Measurements from ENCODE around the gene TXK. TPM values are rescaled to one million over a fixed set of nuclear protein-coding genes. Genes with fewer than 3 reads are reported as not detected.

Gene TXK
- total and polyA plus RNA-seq, 2 experiments from 2014 or later = 0.14 to 0.40 TPM

DNA sequence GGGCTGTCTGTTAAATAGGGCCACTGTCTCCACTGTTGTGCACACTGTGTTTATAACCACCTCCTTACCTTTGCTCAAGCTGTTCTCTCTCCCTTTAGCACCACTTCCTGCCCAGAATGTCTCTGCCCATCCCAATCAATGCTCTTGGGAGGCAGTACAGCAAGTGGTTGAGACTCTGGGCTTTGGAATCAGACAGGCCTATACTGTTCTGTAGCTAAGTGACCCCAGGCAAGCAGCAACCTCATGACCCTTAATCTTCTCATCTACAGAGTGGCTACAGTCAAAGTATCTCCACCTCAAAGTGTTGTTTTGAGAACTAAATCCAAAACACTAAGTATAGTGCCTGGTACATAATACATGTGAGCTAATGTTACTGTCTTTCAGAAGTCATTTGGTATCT is 3.8 kb upstream of the TXK start (continued):
- no peak for TF ChIP-seq ZNF331 (CRISPR knock-in tag; IDR thresholded peaks at IDR 0.05; ENCODE audit: low read depth)

GRCh38 chr4:48133669-48134068 is 381 bp downstream of the TXK start:
- peaks cover 16% of the 10 kb centered on the region for H3K4me1 Mint-ChIP-seq
- peaks cover 19% of the 10 kb centered on the region for H3K36me3 Mint-ChIP-seq (ENCODE audit: low read depth)
- ATAC-seq (no peak), DNase-seq (ENCODE audit: low spot score) (no peak)
- H3K9me3 Mint-ChIP-seq = peaks cover 3% of the 10 kb centered on the region; the same call in 1 of the 3 replicates
- peaks cover 3% of the 10 kb centered on the region; the same call in 1 of the 2 replicates for H3K36me3 ChIP-seq (ENCODE audit: insufficient read depth)
- H3K4me3 Mint-ChIP-seq = no peak overlapping the region
- no peaks in the 10 kb centered on the region for H3F3A ChIP-seq (replicated peaks; ENCODE audit: low read depth)
- H3K27ac Mint-ChIP-seq = no peak overlapping the region
- no peak overlapping the region for H2AFZ ChIP-seq
- no peak overlapping the region for H3K4me2 ChIP-seq
- no peak for TF ChIP-seq NANOG (IDR thresholded peaks at IDR 0.05; ENCODE audit: borderline replicate concordance)
- TF ChIP-seq EZH2 (IDR thresholded peaks at IDR 0.05; ENCODE audit: low read depth, unreplicated experiment) = no peak
- TF ChIP-seq, protein P1, sequence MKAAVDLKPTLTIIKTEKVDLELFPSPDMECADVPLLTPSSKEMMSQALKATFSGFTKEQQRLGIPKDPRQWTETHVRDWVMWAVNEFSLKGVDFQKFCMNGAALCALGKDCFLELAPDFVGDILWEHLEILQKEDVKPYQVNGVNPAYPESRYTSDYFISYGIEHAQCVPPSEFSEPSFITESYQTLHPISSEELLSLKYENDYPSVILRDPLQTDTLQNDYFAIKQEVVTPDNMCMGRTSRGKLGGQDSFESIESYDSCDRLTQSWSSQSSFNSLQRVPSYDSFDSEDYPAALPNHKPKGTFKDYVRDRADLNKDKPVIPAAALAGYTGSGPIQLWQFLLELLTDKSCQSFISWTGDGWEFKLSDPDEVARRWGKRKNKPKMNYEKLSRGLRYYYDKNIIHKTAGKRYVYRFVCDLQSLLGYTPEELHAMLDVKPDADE (IDR thresholded peaks at IDR 0.05) = no peak
- TF ChIP-seq, protein P2, sequence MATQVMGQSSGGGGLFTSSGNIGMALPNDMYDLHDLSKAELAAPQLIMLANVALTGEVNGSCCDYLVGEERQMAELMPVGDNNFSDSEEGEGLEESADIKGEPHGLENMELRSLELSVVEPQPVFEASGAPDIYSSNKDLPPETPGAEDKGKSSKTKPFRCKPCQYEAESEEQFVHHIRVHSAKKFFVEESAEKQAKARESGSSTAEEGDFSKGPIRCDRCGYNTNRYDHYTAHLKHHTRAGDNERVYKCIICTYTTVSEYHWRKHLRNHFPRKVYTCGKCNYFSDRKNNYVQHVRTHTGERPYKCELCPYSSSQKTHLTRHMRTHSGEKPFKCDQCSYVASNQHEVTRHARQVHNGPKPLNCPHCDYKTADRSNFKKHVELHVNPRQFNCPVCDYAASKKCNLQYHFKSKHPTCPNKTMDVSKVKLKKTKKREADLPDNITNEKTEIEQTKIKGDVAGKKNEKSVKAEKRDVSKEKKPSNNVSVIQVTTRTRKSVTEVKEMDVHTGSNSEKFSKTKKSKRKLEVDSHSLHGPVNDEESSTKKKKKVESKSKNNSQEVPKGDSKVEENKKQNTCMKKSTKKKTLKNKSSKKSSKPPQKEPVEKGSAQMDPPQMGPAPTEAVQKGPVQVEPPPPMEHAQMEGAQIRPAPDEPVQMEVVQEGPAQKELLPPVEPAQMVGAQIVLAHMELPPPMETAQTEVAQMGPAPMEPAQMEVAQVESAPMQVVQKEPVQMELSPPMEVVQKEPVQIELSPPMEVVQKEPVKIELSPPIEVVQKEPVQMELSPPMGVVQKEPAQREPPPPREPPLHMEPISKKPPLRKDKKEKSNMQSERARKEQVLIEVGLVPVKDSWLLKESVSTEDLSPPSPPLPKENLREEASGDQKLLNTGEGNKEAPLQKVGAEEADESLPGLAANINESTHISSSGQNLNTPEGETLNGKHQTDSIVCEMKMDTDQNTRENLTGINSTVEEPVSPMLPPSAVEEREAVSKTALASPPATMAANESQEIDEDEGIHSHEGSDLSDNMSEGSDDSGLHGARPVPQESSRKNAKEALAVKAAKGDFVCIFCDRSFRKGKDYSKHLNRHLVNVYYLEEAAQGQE (IDR thresholded peaks at IDR 0.05; ENCODE audit: unreplicated experiment) = no peak
- TF ChIP-seq STAT1 (IDR thresholded peaks at IDR 0.05; ENCODE audit: unreplicated experiment) = no peak
- TF ChIP-seq ZNF331 (CRISPR knock-in tag; IDR thresholded peaks at IDR 0.05; ENCODE audit: low read depth) = no peak
- no peak for TF ChIP-seq CREB1 (CRISPR knock-in tag; IDR thresholded peaks at IDR 0.05; ENCODE audit: low read depth)
- TF ChIP-seq, protein P3, sequence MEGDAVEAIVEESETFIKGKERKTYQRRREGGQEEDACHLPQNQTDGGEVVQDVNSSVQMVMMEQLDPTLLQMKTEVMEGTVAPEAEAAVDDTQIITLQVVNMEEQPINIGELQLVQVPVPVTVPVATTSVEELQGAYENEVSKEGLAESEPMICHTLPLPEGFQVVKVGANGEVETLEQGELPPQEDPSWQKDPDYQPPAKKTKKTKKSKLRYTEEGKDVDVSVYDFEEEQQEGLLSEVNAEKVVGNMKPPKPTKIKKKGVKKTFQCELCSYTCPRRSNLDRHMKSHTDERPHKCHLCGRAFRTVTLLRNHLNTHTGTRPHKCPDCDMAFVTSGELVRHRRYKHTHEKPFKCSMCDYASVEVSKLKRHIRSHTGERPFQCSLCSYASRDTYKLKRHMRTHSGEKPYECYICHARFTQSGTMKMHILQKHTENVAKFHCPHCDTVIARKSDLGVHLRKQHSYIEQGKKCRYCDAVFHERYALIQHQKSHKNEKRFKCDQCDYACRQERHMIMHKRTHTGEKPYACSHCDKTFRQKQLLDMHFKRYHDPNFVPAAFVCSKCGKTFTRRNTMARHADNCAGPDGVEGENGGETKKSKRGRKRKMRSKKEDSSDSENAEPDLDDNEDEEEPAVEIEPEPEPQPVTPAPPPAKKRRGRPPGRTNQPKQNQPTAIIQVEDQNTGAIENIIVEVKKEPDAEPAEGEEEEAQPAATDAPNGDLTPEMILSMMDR (conservative IDR thresholded peaks at IDR 0.05; ENCODE audit: low read depth in 2 of 2) = no peak
- TF ChIP-seq POLR2AphosphoS5 (IDR thresholded peaks at IDR 0.05; ENCODE audit: low read depth) = no peak
- no peak for TF ChIP-seq ZNF114 (CRISPR knock-in tag; IDR thresholded peaks at IDR 0.05)
- TF ChIP-seq JUNB (IDR thresholded peaks at IDR 0.05; ENCODE audit: unreplicated experiment) = no peak
- TF ChIP-seq EZH2phosphoT487 (IDR thresholded peaks at IDR 0.05; ENCODE audit: unreplicated experiment) = no peak
- no peak for TF ChIP-seq ZNF462 (CRISPR knock-in tag; IDR thresholded peaks at IDR 0.05)
- H3K27me3 ChIP-seq (ENCODE audit: insufficient read depth) = no peaks in the 10 kb centered on the region
- no peaks in the 10 kb centered on the region for H4K20me1 ChIP-seq (replicated peaks; ENCODE audit: insufficient read depth)
- no peak overlapping the region for H3K27ac ChIP-seq (ENCODE audit: low read depth)
- 0 out of 2 replicates have a peak, but pooled peaks cover 3% of the 10 kb centered on the region for H3K9me2 ChIP-seq (ENCODE audit: insufficient read depth)
- H3K4me3 ChIP-seq = no peak overlapping the region
- H3K79me2 ChIP-seq (replicated peaks; ENCODE audit: insufficient read depth) = no peaks in the 10 kb centered on the region
- H3K27me3 Mint-ChIP-seq (ENCODE audit: insufficient read depth, low read depth, poor library complexity) = peaks cover 7% of the 10 kb centered on the region
- no peaks in the 10 kb centered on the region; the same call in 1 of the 2 replicates for H3K4me1 ChIP-seq (ENCODE audit: insufficient read depth)

Measured in GM23338 (cell line).